ENCODE data around the gene KCNMA1. TPM values are rescaled to one million over a fixed set of nuclear protein-coding genes. Genes with fewer than 3 reads are reported as not detected.

Gene KCNMA1
- total RNA-seq, 2 donors from 2014 or later, result 168 to 188 TPM

DNA sequence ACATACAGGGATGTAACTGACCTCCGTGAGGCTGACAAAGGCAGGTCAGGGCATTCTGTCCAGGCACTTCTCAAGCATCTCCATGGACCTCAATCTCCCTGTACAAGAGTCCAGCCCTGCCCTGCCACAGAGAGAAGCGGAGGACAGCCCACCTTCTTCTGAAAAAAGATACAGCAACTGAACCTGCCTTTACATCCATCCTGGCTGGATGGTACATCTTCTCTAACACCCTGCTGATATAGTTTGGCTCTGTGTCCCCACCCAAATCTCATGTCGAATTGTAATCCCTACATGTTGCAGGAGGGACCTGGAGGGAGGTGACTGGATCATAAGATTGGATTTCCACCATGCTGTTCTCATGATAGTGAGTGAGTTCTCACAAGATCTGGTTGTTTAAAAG lies 40.5 kb upstream of the KCNMA1 start:
- Histone ChIP-seq H3K36me3 (no peaks in the 10 kb centered on the region), H3K27ac (no peak overlapping the region), H3K4me3 (no peak overlapping the region), H3K27me3 (replicated peaks; ENCODE audit: insufficient read depth) (no peaks in the 10 kb centered on the region), H3K4me1 (ENCODE audit: control insufficient read depth in 1 of 2, low read depth in 2 of 2) (no peaks in the 10 kb centered on the region), H3K9me3 (no peaks in the 10 kb centered on the region)
- no peak for ATAC-seq (ENCODE audit: insufficient number of reproducible peaks, low FRiP score, low read depth)
- no peak for DNase-seq (ENCODE audit: low spot score)
- TF ChIP-seq, protein P1, sequence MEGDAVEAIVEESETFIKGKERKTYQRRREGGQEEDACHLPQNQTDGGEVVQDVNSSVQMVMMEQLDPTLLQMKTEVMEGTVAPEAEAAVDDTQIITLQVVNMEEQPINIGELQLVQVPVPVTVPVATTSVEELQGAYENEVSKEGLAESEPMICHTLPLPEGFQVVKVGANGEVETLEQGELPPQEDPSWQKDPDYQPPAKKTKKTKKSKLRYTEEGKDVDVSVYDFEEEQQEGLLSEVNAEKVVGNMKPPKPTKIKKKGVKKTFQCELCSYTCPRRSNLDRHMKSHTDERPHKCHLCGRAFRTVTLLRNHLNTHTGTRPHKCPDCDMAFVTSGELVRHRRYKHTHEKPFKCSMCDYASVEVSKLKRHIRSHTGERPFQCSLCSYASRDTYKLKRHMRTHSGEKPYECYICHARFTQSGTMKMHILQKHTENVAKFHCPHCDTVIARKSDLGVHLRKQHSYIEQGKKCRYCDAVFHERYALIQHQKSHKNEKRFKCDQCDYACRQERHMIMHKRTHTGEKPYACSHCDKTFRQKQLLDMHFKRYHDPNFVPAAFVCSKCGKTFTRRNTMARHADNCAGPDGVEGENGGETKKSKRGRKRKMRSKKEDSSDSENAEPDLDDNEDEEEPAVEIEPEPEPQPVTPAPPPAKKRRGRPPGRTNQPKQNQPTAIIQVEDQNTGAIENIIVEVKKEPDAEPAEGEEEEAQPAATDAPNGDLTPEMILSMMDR (IDR thresholded peaks at IDR 0.05), result no peak

DNA sequence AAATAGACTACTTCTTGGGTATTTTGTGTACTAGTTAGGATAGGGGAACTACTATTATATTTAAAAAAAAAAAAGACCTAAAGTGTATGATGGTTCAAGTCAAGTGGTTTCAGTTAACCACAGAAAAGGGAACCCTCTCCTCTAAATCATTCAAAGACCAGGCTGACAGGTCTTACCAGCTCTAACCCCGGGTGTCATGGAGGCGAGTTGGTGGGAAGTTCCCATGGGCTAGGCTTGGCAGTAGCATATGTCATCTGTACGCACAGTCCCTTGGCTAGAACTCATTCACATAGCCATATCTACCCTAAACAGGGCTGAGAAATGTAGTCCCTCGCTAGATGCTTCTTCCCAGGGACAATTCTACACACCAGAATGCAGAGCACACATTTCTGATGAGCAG lies 37.7 kb upstream of the KCNMA1 start:
- Histone ChIP-seq H3K9me3 (no peaks in the 10 kb centered on the region), H3K4me1 (ENCODE audit: control insufficient read depth in 1 of 2, low read depth in 2 of 2) (no peaks in the 10 kb centered on the region), H3K36me3 (no peaks in the 10 kb centered on the region), H3K27me3 (replicated peaks; ENCODE audit: insufficient read depth) (no peaks in the 10 kb centered on the region), H3K27ac (no peak overlapping the region), H3K4me3 (no peak overlapping the region)
- no peak for ATAC-seq (ENCODE audit: insufficient number of reproducible peaks, low FRiP score, low read depth)
- TF ChIP-seq, protein P1 (IDR thresholded peaks at IDR 0.05), result no peak
- no peak for DNase-seq (ENCODE audit: low spot score)

DNA sequence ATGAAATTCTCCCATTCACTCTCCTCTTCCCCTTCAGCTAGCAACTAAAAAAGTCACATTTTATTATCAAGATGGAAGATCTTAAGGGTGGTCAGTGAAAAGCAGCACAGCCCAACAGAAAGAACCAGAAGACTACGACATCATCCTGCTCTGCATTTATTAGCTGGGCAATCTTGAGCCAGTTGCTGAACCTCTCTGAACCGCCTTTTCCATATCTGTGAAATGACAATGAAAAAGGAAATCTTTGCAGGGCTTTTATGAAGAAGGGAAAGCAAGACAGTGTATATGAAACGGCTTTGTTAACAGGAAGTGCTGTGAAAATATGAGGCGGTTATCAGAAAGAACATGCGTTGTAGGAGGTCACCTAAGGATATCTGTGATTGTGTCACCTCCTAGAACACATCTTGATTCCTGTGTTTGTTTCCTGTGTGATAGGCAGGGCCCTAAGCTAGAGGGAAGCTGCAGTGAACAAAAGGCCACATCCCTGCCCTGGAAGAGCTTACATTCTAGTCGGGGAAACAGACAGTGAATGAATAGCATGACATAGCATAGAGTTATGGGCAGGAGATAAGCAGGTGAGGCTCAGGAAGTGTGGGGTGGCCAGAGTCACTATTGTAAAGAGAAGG lies 36.0 kb upstream of the KCNMA1 start:
- ATAC-seq (ENCODE audit: insufficient number of reproducible peaks, low FRiP score, low read depth), result no peak
- TF ChIP-seq, protein P1 (IDR thresholded peaks at IDR 0.05), result no peak
- no peak for DNase-seq (ENCODE audit: low spot score)
- H3K36me3 ChIP-seq, result no peaks in the 10 kb centered on the region
- H3K4me3 ChIP-seq, result no peak overlapping the region
- no peak overlapping the region for H3K27ac ChIP-seq
- H3K27me3 ChIP-seq (replicated peaks; ENCODE audit: insufficient read depth), result no peaks in the 10 kb centered on the region
- no peaks in the 10 kb centered on the region for H3K4me1 ChIP-seq (ENCODE audit: control insufficient read depth in 1 of 2, low read depth in 2 of 2)
- no peaks in the 10 kb centered on the region for H3K9me3 ChIP-seq

DNA sequence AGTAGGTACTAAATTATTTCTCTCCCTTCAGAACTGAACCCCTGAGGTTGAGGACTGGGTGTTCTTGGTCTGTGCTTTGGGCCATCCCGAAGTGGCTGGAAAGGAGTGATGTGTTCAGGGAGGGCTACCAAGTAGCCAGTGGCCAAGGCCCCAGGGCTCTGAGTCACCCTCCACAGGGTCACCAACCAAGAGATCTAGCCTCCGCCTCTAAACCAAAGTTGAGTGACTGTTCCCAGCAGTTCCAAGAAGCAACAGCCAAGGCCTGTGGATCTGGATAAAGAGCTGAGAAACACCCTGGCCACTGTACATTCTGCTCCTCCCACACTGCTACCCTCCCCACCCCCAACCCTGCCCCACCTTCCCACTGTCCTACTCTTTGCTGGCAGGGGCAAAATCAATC lies 35.5 kb upstream of the KCNMA1 start:
- H3K27ac ChIP-seq, result no peak overlapping the region
- no peaks in the 10 kb centered on the region for H3K4me1 ChIP-seq (ENCODE audit: control insufficient read depth in 1 of 2, low read depth in 2 of 2)
- H3K4me3 ChIP-seq, result no peak overlapping the region
- no peaks in the 10 kb centered on the region for H3K9me3 ChIP-seq
- no peak for DNase-seq (ENCODE audit: low spot score)
- no peaks in the 10 kb centered on the region for H3K36me3 ChIP-seq
- TF ChIP-seq, protein P1 (IDR thresholded peaks at IDR 0.05), result no peak
- no peak for ATAC-seq (ENCODE audit: insufficient number of reproducible peaks, low FRiP score, low read depth)
- no peaks in the 10 kb centered on the region for H3K27me3 ChIP-seq (replicated peaks; ENCODE audit: insufficient read depth)

DNA sequence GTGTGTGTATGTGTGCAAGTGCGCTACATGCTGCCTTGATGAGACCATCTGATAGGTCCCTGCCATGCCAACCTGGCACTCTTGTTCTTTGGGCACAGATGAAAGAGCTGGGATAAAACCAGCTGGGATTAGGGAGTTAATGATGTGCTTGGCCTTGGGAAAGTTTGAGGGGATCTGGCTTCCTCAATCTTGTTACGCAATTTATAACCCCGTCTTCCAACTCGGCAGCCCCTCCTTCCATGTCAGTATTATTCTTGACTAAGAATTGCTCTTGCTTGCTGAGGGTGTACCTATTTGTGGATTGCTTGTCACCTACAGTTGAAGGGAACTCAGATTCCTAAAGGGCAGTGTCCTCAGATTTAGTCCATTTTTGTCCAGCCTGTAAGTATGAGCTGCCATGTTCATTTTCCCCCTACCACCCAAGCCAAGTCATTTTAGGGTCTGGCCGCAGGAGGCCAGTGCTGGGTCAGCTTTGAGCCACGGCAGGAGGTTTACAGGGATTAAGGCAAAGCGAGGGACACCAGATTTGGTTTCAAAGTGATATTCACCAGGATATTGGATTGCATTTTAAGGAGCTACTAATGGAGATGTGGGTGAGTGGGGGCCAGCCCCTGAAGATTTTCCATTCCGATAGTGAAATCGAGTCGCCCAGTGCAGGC lies 34.1 kb upstream of the KCNMA1 start:
- Histone ChIP-seq H3K9me3 (no peaks in the 10 kb centered on the region), H3K4me1 (ENCODE audit: control insufficient read depth in 1 of 2, low read depth in 2 of 2) (no peaks in the 10 kb centered on the region), H3K27ac (no peak overlapping the region), H3K27me3 (replicated peaks; ENCODE audit: insufficient read depth) (no peaks in the 10 kb centered on the region), H3K36me3 (no peaks in the 10 kb centered on the region), H3K4me3 (no peak overlapping the region)
- no peak for DNase-seq (ENCODE audit: low spot score)
- TF ChIP-seq, protein P1 (IDR thresholded peaks at IDR 0.05), result no peak
- no peak for ATAC-seq (ENCODE audit: insufficient number of reproducible peaks, low FRiP score, low read depth)
